Nephron progenitor cell (in vitro differentiated cells): ENCODE data around the gene PROK2.

Experiments used
- DNase-seq: peaks from one replicate; pipeline ENCODE4 v3.0.0; 2021
- H3K27ac Mint-ChIP-seq: 2 replicates; pipeline ENCODE4 v1.8.0; 2021; ENCODE audit warnings: mild to moderate bottlenecking, moderate library complexity, mixed read lengths
- H3K27me3 Mint-ChIP-seq: 2 replicates; pipeline ENCODE4 v1.8.0; 2021; ENCODE audit warnings: mild to moderate bottlenecking, low read depth, mixed read lengths; ENCODE audit not compliant: poor library complexity
- H3K36me3 Mint-ChIP-seq: 2 replicates; pipeline ENCODE4 v1.8.0; 2021; ENCODE audit warnings: low read depth, mixed read lengths
- H3K4me1 Mint-ChIP-seq: 2 replicates; pipeline ENCODE4 v1.8.0; 2021; ENCODE audit warnings: mixed read lengths
- H3K4me3 Mint-ChIP-seq: 2 replicates; pipeline ENCODE4 v1.8.0; 2021; ENCODE audit warnings: mild to moderate bottlenecking, moderate library complexity, mixed read lengths
- H3K9me3 Mint-ChIP-seq: 2 replicates; pipeline ENCODE4 v1.8.0; 2021; ENCODE audit warnings: mild to moderate bottlenecking, moderate library complexity, mixed read lengths
- TF ChIP-seq, protein P1 (sequence below): fragments of 200-600 bp; sonication (generic); IDR thresholded peaks from 2 replicates; pipeline ENCODE4 v1.5.0; 2021; ENCODE audit warnings: antibody characterized with exemption

The PROK2 gene

GRCh38 chr3:71724584-71725270, 60.2 kb downstream of the PROK2 start:
- Mint-ChIP-seq H3K27me3 (peaks cover 55% of the 10 kb centered on the region), H3K27ac (no peak overlapping the region), H3K4me1 (peaks cover 26% of the 10 kb centered on the region), H3K9me3 (no peaks in the 10 kb centered on the region), H3K36me3 (peaks cover 4% of the 10 kb centered on the region), H3K4me3 (peak overlapping the region; percentile 87)
- TF ChIP-seq, protein P1, sequence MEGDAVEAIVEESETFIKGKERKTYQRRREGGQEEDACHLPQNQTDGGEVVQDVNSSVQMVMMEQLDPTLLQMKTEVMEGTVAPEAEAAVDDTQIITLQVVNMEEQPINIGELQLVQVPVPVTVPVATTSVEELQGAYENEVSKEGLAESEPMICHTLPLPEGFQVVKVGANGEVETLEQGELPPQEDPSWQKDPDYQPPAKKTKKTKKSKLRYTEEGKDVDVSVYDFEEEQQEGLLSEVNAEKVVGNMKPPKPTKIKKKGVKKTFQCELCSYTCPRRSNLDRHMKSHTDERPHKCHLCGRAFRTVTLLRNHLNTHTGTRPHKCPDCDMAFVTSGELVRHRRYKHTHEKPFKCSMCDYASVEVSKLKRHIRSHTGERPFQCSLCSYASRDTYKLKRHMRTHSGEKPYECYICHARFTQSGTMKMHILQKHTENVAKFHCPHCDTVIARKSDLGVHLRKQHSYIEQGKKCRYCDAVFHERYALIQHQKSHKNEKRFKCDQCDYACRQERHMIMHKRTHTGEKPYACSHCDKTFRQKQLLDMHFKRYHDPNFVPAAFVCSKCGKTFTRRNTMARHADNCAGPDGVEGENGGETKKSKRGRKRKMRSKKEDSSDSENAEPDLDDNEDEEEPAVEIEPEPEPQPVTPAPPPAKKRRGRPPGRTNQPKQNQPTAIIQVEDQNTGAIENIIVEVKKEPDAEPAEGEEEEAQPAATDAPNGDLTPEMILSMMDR: no peak
- DNase-seq: peak; percentile 61

GRCh38 chr3:71724171-71724453, 60.8 kb downstream of the PROK2 start:
- DNase-seq: no peak
- Mint-ChIP-seq H3K36me3 (peaks cover 4% of the 10 kb centered on the region), H3K27me3 (peaks cover 52% of the 10 kb centered on the region), H3K27ac (no peak overlapping the region), H3K9me3 (no peaks in the 10 kb centered on the region), H3K4me3 (peak overlapping the region; percentile 87), H3K4me1 (peaks cover 23% of the 10 kb centered on the region)
- TF ChIP-seq, protein P1: no peak

DNA sequence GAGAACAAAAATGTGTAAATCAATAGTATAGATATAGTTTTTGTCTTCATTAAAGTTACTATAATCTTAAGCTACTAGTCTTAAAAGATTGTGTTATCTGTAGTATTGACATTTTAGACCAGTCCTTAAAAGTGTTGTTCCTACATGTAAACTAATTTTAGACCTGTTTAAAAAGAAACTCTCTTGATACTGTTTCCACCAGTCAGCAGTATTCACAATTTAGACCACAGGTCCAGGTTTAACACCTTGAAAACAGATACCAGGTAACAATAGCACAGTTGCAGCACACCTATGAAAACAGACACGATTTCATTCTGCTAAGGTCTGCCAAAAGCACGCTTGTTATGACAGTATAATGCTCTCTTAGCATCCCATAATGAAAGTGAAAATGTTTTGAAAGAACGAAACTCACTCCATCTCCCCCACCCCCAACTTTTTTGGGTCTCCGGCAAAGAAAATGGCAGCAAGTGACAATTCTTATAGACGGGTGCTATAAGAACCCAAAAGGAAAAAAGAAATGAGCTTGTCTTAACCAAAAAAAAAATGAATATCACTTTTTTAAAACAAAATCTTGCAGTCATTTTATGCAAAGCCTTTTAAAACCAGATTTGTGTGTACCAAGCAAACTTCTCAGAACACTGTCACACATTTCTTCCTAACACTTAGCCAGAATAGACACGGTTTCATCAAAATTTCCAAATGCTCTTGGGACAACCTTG, 61.3 kb downstream of the PROK2 start:
- Mint-ChIP-seq H3K36me3 (peaks cover 4% of the 10 kb centered on the region), H3K27me3 (peaks cover 52% of the 10 kb centered on the region), H3K4me3 (peak overlapping the region; percentile 87), H3K4me1 (peaks cover 21% of the 10 kb centered on the region), H3K9me3 (no peaks in the 10 kb centered on the region), H3K27ac (no peak overlapping the region)
- TF ChIP-seq, protein P1: no peak
- no peak for DNase-seq

DNA sequence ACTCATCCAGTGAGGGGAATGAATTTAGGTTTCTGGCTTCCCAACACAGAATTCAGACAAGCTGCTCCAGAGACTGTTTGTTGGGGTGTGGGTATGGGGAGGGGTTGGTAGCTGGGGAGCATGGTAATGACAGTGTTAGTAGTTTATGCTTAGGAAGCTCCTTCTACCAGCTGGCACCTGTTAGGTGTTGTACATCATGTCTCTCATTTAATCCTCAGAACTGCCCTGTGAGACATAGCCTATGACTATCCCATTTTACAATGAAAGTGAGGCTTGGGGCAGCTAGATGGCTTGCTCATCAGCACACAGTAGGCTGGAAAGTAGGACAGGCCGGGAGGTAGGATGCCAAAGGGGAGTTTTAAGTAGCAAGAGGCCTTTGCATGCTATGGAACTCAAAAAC, 62.3 kb downstream of the PROK2 start:
- no peak for DNase-seq
- peaks cover 4% of the 10 kb centered on the region for H3K36me3 Mint-ChIP-seq
- TF ChIP-seq, protein P1: no peak
- peaks cover 15% of the 10 kb centered on the region for H3K4me1 Mint-ChIP-seq
- H3K9me3 Mint-ChIP-seq: no peaks in the 10 kb centered on the region
- H3K4me3 Mint-ChIP-seq: no peak overlapping the region
- no peak overlapping the region for H3K27ac Mint-ChIP-seq
- H3K27me3 Mint-ChIP-seq: peaks cover 49% of the 10 kb centered on the region
